ENCODE data around the gene HTR3A.

HTR3A gene

DNA sequence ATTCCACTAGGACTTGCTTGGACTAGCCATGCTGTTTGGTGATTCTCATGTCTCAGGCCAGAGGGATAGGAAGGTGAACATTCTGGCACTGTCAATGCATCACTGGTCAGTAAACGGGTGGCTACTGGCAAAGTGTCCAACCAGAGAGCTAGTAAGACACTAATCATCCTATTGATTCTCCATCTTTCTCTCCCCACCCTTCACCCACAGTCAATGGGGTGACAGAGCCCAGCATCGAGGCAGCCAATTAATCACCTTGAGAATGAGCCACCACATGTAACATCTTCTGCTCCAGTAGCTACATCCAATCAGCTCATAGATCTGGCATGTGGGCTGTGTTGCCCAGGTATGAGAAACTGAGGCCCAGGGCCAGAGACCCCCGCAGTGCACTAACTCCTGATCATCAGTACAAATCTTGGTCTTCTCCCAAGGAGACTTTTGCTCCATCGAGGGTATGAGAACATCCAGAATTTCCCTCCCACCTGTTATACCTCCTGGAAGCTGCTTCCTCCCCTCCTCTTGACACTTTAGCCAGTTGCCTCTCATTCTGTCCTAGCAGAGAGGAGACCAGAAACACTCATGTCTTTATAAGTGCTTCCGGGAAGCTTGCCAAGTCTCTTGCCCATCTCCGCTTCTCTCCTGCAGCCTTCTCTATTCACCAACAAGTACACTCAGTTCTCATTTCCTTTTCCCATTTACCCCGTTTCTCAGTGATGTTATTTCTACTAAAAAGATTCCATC, 17.0 kb downstream of the HTR3A start:
- TF ChIP-seq GATA2 (IDR thresholded peaks at IDR 0.05; ENCODE audit: low read depth, low read length) (no peak), GATA3 (IDR thresholded peaks at IDR 0.05; ENCODE audit: low read depth, low read length) (no peak)

DNA sequence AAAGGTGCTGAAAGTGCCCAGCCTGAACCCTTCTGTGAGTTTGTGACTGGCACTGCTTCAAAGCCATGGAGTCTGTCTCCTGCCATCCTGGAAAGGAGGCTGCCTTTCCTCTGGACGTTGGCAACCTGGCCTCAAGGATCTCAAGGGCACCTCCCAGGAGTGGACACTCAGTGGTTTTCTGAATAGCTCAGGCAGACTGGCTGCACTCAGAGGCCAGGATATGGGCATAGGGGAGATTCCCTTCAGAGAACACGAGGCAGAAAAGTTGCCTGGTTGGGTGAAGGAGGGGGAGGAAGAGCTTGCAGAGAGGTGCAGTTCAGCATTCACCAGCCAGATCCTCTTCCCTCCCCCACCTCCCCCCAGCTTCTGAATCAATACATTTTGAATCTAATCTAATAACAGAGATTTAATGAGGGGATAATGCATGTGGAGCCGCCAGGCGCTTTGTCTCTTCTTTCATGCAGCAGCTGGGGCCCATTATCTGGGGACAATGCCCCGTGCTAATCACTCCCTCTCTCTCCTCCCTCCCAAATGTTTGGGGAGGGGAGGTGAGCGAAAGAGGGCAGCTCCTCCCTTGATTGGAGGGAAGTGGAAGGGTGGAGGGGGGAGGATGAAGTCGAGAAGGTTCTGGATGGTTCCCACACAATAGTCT, 17.7 kb downstream of the HTR3A start:
- TF ChIP-seq GATA2 (IDR thresholded peaks at IDR 0.05; ENCODE audit: low read depth, low read length) (no peak), GATA3 (IDR thresholded peaks at IDR 0.05; ENCODE audit: low read depth, low read length) (no peak)

DNA sequence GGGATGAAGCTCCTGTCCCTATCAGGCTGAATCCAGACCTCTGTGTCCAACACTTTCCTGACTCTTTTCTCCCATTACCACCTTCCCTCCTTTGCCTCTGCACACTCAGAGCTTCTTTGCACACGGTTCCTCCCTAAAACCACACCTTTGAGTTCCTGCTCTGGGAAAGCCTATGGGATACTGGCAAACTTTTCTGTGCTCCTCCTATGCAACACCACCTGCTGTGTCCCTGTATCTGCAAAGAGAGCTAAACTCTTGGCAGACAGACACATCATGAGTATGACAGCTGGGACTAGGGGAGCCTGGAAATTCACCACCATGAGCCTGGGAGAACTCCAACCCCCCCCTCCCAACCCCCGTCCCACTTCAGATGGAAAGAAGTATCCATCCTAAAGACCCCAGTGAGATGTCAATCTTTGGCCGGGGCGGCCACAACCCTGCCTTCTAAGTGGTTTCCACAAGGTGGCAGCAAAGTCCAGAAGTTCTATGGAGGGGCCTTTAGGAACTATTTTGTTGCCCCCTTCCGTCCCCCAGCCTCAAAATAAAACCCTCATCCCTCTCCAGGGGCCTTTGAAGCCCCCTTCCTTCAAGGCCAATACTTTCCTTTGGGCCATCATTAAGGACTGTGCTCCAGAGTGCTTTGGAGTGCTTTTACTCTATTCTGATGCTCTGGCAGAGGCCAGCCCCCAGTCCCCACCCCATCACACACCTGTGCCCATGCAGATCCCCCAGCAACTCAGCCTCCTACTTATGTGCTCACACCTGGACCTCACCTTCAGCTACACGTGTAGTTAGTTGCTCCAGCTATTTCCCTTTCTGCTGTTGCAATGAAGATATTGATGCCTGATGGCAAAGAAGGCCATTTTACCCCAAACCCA, 19.4 kb downstream of the HTR3A start:
- TF ChIP-seq GATA3 (IDR thresholded peaks at IDR 0.05; ENCODE audit: low read depth, low read length) = no peak
- peak; percentile 28; the same call in 1 of the 2 replicates for TF ChIP-seq GATA2 (IDR thresholded peaks at IDR 0.05; ENCODE audit: low read depth, low read length)

DNA sequence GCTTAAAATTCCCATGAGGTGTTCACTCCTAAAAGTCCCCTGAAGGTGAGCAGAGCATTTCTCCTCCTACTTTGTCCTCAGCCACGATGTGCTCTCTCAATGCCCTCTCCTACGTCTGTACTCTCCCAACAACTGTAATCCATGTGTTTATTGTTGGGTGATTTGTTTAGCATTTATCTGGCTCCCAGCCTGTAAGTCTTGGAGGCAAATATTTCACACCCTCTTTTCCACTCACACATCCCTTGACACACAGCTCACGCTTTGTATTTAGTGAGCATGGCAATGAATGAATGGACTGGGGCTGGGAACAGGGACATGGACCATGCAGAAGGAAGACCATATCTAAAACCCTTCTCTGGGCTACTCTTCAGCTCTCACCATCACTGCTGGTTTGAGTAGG, 22.6 kb downstream of the HTR3A start:
- TF ChIP-seq GATA3 (IDR thresholded peaks at IDR 0.05; ENCODE audit: low read depth, low read length) = no peak
- TF ChIP-seq GATA2 (IDR thresholded peaks at IDR 0.05; ENCODE audit: low read depth, low read length) = no peak

DNA sequence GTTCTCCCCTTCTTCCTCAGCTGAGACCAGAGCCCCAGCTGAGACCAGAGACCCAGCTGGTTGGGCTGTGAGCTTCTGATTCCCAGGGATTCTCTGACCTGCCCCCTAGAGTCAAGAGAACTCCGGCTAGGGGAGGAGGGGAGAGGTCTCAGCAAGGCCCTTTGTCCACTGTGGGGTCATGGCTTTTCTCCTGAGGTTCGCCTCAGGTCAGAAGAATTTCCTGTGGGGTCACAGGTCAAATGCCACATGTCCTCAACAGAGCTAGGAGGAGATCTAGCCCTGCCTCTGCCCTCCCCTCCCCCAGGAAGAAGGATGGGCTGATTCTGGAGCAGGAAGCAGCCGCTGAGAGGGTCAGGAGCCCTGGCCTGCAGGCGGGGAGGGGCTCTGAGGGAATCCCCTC, 23.7 kb downstream of the HTR3A start:
- no peak for TF ChIP-seq GATA2 (IDR thresholded peaks at IDR 0.05; ENCODE audit: low read depth, low read length)
- no peak for TF ChIP-seq GATA3 (IDR thresholded peaks at IDR 0.05; ENCODE audit: low read depth, low read length)

DNA sequence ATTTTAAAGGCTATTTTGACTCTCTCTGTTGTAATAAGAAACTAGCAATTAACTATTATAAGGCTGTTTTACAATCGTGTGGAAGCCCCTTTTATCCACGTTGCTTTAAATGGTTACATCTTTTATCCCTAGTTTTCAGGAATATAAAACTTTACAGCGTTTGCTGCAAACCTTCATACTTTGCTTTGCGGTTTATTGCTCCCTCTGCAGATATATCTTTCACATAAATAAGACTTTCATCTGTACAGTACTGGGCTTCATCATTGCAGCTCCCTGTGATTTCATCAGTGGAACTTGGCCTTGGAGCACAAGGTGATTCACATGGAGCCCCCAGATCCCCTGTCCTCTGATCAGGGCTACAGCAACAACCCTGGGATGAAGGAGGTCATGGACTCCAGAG, 25.6 kb downstream of the HTR3A start:
- TF ChIP-seq GATA2 (IDR thresholded peaks at IDR 0.05; ENCODE audit: low read depth, low read length) (no peak), GATA3 (IDR thresholded peaks at IDR 0.05; ENCODE audit: low read depth, low read length) (no peak)

DNA sequence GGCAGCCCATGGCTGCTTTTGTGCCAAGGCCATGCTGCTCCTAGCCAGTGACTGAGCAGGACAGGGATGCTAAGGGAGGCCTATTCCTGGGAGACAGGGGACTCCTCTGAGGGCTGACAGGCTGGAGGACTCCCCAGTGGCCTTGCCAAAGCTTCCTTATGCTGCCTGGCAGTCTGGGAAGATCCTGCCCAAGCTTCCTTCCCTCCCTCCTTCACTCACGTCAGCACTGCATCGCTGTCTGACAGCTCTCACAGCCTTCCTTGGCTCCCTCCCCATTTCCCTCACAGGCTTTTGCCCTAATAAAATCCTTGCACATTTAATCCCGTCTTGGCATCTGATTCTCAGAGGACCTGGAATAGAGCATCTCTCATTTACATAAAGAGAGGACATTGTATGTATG, 26.5 kb downstream of the HTR3A start:
- TF ChIP-seq GATA3 (IDR thresholded peaks at IDR 0.05; ENCODE audit: low read depth, low read length) (no peak), GATA2 (IDR thresholded peaks at IDR 0.05; ENCODE audit: low read depth, low read length) (no peak)

DNA sequence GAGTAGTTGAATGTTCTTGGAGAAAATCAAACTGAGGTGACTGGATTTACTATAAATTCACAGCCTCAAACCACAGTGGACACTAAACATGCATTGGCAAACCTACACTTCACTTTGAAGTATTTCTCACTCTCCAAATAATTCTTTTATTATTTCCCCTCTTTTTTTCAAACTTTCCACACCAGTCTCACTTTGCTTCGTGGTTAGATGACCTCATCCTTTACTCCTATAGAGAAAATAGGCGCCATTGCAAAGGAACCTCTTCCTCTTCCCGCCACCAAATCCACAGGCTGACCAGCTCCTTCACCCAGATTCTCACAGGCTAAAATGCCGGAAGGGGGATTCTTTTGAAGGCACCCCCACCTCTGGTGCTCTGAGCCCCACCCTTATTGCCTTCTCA, 33.4 kb downstream of the HTR3A start:
- TF ChIP-seq GATA3 (IDR thresholded peaks at IDR 0.05; ENCODE audit: low read depth, low read length) = no peak
- TF ChIP-seq GATA2 (IDR thresholded peaks at IDR 0.05; ENCODE audit: low read depth, low read length) = no peak

DNA sequence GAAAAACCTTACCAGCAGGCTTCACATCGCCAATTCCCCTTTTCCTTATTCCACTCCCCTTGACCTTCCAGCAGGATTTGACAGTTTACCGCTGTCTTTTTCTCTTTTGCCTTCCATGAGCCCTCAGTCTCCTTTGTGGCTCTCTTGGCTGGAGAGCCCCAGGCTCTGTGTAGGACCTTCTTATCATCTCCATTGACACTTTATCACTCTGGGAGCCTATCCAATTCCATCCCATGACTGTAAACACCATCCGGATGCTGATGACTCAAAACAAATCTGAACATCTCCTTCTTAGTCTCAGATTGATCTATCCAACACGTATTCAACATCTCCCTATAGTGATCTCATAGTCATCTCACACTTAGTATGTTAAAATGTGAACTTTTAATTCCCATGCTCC, 36.0 kb downstream of the HTR3A start:
- TF ChIP-seq GATA2 (IDR thresholded peaks at IDR 0.05; ENCODE audit: low read depth, low read length) (no peak), GATA3 (IDR thresholded peaks at IDR 0.05; ENCODE audit: low read depth, low read length) (no peak)

DNA sequence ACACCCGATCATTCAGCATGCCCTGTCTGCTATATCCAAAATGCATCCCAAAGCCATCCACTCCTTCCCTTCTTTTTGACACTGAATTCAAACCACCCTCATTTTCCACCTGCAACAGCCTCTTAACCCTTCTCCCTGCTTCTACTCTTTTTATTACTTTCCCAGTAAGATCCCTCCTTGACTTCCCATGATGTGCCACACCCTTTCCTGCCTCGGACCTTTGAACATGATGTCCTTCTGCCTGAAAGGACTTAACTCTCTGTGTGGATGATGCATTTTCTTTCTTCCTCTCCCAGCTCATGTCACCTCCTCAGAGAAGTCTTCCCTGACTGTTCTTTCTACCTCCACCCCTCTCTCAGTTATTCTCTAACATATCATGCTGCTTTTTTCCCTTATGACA, 36.5 kb downstream of the HTR3A start:
- TF ChIP-seq GATA2 (IDR thresholded peaks at IDR 0.05; ENCODE audit: low read depth, low read length) = no peak
- TF ChIP-seq GATA3 (IDR thresholded peaks at IDR 0.05; ENCODE audit: low read depth, low read length) = no peak

DNA sequence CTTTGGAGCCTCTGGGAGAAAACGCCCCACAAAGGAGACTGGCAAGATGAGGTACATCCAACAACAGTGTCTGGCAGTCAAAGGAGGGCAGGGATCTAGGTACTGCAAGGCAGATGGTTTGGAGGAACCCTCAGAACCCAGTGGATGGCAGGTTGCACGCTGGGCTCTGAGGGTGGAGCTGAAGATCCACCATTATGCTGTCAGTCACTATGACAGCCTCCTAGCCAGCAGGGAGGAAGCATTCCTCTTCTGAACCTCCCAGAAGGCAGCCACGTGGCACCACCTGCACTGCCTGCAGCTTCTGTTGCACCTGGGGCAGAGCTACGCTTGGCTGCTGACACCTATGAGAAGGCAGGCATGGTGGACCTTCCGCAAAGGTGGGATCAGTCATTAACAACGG, 40.2 kb downstream of the HTR3A start:
- TF ChIP-seq GATA2 (IDR thresholded peaks at IDR 0.05; ENCODE audit: low read depth, low read length) (no peak), GATA3 (IDR thresholded peaks at IDR 0.05; ENCODE audit: low read depth, low read length) (no peak)

DNA sequence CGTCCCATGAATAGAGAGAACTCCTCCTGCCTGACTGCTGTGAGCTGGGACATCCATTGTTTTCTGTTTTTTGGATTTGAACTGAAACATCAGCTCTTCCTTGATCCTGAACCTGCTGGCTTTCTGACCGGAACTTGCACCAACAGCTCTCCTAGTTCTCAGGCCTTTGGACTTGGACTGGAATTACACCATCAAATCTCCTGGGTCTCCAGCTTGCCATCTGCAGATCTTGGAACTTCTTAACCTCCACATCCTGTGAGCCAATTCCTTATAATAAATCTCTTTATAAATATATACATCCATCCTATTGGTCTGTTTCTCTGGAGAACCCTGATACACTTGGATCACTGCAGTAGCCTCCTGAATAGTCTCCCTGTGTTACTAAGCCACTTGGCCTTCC, 42.1 kb downstream of the HTR3A start:
- TF ChIP-seq GATA2 (IDR thresholded peaks at IDR 0.05; ENCODE audit: low read depth, low read length) (no peak), GATA3 (IDR thresholded peaks at IDR 0.05; ENCODE audit: low read depth, low read length) (no peak)

DNA sequence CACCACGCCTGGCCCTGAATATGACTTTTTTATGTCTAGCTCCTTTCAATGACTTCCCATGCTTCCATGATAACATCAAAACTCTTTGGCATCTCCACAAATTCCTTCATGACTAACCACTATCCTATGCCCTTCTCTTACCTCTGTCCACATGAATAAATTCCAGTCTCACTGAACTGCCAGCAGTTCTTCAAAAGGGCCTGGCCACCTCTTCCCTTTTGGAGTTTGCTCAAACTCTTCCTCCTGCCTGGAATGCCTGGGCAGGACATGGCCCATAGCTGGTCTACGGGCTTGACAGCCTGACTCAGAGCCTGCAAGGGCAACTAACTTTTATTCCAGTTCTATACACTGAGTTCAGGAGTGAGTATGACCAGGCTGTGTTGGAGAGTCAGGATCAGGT, 42.8 kb downstream of the HTR3A start:
- no peak for TF ChIP-seq GATA2 (IDR thresholded peaks at IDR 0.05; ENCODE audit: low read depth, low read length)
- TF ChIP-seq GATA3 (IDR thresholded peaks at IDR 0.05; ENCODE audit: low read depth, low read length) = no peak

DNA sequence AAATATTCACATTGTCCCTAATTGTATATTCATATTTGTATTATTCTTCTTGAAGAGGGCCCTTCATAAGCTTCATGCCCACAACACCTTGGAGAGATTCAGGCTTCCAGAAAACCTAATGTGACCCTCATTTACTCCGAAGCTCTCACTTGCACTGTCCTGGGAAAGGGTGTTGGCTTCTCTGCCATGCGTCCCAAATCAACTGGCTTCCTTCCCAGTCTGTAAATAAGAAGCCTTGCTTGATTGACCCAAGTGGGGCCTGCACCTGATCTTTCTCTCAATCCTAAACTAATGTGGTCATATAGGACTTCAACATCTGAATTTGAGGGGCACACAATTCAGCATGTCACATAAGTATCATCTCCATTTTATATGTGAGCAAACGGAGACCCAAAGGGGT, 44.1 kb downstream of the HTR3A start:
- TF ChIP-seq GATA3 (IDR thresholded peaks at IDR 0.05; ENCODE audit: low read depth, low read length) (no peak), GATA2 (IDR thresholded peaks at IDR 0.05; ENCODE audit: low read depth, low read length) (no peak)
